Bronchial epithelial cell (primary cell): ENCODE results near the gene LGALS8. TPM values are rescaled to one million over a fixed set of nuclear protein-coding genes. Genes with fewer than 3 reads are reported as not detected.

ENCODE experiments used
- DNase-seq: peaks from one replicate; pipeline ENCODE4 v3.0.0-alpha.2; 2010; ENCODE audit warnings: low read depth
- FAIRE-seq: peaks from 2 replicates; lab custom pipeline; 2011; peaks lifted over from hg19 to GRCh38; lab: Jason Lieb, UNC
- H3K27me3 ChIP-seq: 2 replicates; pipeline ENCODE4 v1.5.1; 2011; ENCODE audit warnings: low read length; ENCODE audit not compliant: control insufficient read depth, insufficient read depth
- H3K36me3 ChIP-seq: 2 replicates; pipeline ENCODE4 v1.5.1; 2011; ENCODE audit warnings: low read length; ENCODE audit not compliant: control insufficient read depth, insufficient read depth
- H3K4me3 ChIP-seq: 2 replicates; pipeline ENCODE4 v1.5.1; 2011; ENCODE audit warnings: mild to moderate bottlenecking, low read depth, low read length, control low read depth
- total RNA-seq: library from RNA; depleted of rRNA; stranded (reverse); fragments of >200 nt; gene quantifications from 2 replicates; pipeline ENCODE4 v1.2.1, GENCODE V29; 2014
- TF ChIP-seq, protein P1 (sequence below): IDR thresholded peaks from 2 replicates; pipeline ENCODE4 v1.5.1; 2011; ENCODE audit warnings: mild to moderate bottlenecking, moderate library complexity, low read length, control low read depth, inconsistent platforms; ENCODE audit not compliant: insufficient read depth, severe bottlenecking

The LGALS8 gene
- total RNA-seq, 1 donor from 2014 or later, result 49.2 TPM

DNA sequence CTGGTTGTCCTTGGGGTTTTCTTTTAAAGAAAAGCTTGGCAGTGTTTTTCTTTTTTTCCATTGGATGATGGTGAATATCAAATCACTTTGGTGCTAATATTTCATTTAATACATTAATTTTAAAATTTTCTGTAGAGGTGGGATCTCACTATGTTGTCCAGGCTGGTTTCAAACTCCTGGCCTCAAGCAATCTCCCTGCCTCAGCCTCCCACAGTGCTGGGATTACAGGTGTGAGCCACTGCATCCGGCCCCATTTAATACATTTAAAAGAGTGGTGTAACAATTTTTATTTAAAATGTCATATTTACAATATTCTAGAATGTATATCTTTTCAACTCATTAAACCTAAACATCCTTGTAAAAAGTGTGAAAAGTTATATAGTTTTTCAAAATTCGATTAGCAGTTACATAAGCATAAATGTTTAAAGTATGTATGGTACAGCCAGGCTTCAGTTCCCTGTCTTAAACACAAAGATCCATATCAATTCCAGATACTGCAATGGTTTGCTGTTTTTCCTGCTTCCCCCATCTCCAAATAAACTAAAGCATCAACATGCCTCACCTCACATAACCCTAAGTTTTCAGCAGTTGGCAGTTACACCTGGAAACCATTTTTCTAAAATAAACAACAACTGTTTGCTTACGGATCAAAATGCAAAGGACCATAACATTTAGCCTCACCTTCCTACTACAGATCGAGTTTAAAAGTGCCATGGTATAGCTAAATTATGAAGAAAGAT lies 8.9 kb upstream of the LGALS8 start:
- FAIRE-seq, result no peak
- Histone ChIP-seq H3K36me3 (no peaks in the 10 kb centered on the region), H3K27me3 (no peaks in the 10 kb centered on the region), H3K4me3 (no peak overlapping the region)
- TF ChIP-seq, protein P1, sequence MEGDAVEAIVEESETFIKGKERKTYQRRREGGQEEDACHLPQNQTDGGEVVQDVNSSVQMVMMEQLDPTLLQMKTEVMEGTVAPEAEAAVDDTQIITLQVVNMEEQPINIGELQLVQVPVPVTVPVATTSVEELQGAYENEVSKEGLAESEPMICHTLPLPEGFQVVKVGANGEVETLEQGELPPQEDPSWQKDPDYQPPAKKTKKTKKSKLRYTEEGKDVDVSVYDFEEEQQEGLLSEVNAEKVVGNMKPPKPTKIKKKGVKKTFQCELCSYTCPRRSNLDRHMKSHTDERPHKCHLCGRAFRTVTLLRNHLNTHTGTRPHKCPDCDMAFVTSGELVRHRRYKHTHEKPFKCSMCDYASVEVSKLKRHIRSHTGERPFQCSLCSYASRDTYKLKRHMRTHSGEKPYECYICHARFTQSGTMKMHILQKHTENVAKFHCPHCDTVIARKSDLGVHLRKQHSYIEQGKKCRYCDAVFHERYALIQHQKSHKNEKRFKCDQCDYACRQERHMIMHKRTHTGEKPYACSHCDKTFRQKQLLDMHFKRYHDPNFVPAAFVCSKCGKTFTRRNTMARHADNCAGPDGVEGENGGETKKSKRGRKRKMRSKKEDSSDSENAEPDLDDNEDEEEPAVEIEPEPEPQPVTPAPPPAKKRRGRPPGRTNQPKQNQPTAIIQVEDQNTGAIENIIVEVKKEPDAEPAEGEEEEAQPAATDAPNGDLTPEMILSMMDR, result no peak
- no peak for DNase-seq

DNA sequence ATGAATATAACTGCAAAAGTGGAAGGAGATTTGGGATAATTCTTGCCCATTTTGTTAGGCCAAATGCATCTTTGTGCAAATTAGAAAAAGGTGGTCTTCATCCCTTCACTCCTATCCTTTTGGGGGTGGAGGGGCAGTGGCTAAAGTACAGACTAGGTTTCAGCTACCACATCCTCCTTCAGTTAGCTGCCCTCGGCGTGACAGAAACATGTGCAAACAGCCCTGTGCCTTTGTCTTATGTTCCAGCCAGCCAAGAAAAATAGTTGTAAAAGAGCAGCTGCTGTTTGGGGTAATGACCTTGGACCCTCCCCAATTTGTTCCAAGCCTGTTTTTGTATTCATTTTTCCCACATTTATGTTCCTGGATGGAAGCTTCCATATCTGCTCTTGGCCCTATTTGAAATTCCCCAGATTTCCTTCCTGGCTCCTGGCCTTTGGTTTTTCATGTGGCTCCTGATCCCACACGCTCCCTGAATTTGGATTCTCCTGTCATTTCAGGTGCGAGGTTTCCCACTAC lies 8.3 kb upstream of the LGALS8 start:
- no peaks in the 10 kb centered on the region for H3K36me3 ChIP-seq
- H3K27me3 ChIP-seq, result no peaks in the 10 kb centered on the region
- DNase-seq (no peak), FAIRE-seq (no peak)
- TF ChIP-seq, protein P1, result no peak
- H3K4me3 ChIP-seq, result no peak overlapping the region

DNA sequence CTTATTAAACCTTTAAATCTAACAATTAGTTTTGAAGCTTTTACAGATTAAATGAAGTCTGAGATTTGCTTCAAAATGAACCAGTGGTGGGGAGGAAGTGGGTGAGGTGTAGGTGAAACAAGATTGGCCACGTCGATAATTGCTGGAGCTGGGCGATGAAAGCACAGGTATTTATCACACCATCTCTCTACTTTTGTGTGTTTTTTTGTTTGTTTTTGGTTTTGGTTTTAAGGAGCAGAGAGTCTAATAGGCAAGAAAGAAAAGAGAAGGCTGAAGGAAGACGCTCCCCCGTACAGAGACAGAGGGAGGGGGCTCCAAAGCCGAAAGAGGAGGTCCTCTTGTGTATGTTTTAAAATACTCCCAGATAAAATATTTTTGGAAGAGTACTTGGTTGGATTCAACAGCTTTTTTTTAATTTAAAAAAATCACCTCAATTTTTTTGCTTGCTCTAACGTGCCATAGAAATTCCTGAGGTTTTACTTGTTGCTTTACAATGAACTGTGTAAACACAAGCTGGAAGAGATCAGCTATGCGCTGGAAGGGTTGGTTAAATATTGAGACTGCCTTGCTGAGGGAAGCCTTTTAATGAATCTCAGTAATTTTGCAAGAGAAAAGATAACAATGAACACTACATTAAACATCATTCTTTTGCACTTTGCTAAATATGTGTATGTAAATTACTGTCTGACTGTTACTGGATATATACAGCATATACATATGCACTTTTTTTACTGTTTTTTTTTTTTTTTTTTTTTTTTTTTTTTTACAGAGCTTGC lies 6.7 kb upstream of the LGALS8 start:
- Histone ChIP-seq H3K27me3 (no peaks in the 10 kb centered on the region), H3K4me3 (no peak overlapping the region), H3K36me3 (no peaks in the 10 kb centered on the region)
- DNase-seq, result peak; percentile 96
- no peak for FAIRE-seq
- TF ChIP-seq, protein P1, result no peak

DNA sequence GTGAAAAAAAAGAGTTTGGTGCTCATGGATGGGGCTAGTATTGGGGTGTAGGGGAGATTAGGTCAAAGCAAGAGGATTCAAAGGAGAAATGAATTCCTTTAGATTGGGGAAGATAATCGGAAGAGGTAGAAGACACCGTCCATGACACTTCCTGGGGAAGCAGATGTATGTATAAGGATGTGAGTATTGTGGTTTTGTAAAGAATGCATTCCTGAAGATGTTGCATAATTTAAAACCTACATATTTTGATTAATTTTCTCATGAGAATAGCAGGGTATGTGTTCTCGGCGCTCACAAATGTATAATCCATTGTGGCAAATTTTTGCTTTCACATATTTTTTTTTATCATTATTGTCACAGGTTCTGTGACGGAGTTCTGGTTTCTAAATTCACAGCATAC lies 5.5 kb upstream of the LGALS8 start:
- no peak for FAIRE-seq

DNA sequence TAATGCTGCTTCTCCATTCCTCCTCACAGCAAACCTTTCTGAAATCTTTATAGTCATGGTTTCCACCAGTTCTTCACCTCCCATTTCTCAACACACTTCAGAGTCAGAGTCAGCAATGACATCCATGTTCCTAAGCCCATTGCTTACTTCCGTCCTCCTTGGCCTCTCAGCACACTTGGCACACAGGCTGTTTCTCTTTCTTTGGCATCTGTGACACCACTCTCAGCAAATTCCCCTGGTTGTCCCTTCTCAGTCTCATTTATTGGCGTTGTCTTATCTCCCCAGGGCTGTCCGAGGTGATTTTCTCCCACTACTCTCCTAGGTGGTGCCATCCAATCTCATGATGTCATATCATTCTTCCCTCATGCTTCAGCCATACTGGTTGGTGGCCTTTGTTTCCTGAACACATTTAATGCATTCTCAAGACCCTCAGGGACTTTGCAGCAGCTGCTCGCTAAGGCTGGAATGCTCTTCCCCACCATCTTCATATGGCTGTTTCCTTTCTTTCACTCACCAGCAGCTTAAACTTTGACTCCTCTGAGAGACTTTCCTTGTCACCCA lies 3.3 kb upstream of the LGALS8 start:
- H3K36me3 ChIP-seq, result no peaks in the 10 kb centered on the region
- no peaks in the 10 kb centered on the region for H3K27me3 ChIP-seq
- no peak for DNase-seq
- H3K4me3 ChIP-seq, result no peak overlapping the region
- FAIRE-seq, result no peak
- TF ChIP-seq, protein P1, result no peak

More for the DNA sequence above, 5.5 kb upstream of the LGALS8 start:
- H3K27me3 ChIP-seq, result no peaks in the 10 kb centered on the region
- DNase-seq, result peak; percentile 45
- no peak overlapping the region for H3K4me3 ChIP-seq
- no peaks in the 10 kb centered on the region for H3K36me3 ChIP-seq
- TF ChIP-seq, protein P1, result no peak
